ENCODE results near the gene CBX8.

Gene CBX8

DNA sequence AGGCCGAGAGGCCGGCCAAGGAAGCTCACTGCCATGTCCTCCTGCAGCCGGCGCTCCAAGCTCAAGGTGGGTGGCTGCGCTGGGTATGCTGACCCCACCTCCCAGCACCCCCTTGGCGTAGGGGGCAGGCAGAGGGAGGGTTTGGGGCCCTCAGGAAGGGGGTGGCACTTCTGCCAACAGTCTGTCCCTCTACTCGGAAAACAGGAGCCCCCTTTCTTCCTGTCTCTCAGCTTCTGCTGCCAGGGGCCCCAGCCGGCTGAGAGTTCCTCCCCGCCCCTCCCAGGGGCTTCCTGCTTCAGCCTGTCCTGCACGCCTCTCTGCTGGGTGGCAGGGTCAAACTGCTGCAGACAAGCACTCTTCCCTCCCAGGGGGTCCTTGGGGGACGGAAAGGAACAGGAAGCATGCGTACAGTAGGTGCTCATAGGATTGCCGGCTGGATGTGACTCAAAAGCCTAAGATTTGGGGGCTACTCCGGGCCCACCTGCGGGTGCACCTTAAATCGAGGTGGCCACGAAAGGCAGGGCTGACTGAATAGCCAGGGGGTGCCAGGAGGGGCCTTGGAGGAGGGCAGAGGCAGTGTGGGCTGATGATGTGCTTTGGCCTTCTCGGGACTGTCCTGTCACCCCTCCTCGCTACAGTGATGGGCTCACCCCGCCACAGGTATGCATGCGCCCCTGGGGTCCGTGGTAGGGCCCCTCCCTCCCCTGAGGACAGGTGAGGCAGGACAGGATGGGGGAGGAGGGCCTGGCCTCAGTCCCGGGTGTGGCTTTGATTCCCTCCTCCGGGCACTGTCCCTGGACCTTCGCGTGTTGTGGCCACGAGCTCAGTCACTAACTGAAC lies 14.9 kb downstream of the CBX8 start:
- Histone ChIP-seq H3K27me3 (peaks cover 94% of the 10 kb centered on the region), H3K4me3 (ENCODE audit: low read depth in 1 of 2, low read length in 1 of 2) (no peak overlapping the region), H3K36me3 (no peaks in the 10 kb centered on the region), H3K27ac (no peak overlapping the region), H3K4me1 (ENCODE audit: control insufficient read depth in 1 of 2, insufficient read depth in 1 of 2, low read depth in 1 of 2, low read length in 1 of 2) (peaks cover 22 to 26% of the 10 kb centered on the region in 2 experiments), H3K9me3 (no peaks in the 10 kb centered on the region)
- TF ChIP-seq, protein P1, sequence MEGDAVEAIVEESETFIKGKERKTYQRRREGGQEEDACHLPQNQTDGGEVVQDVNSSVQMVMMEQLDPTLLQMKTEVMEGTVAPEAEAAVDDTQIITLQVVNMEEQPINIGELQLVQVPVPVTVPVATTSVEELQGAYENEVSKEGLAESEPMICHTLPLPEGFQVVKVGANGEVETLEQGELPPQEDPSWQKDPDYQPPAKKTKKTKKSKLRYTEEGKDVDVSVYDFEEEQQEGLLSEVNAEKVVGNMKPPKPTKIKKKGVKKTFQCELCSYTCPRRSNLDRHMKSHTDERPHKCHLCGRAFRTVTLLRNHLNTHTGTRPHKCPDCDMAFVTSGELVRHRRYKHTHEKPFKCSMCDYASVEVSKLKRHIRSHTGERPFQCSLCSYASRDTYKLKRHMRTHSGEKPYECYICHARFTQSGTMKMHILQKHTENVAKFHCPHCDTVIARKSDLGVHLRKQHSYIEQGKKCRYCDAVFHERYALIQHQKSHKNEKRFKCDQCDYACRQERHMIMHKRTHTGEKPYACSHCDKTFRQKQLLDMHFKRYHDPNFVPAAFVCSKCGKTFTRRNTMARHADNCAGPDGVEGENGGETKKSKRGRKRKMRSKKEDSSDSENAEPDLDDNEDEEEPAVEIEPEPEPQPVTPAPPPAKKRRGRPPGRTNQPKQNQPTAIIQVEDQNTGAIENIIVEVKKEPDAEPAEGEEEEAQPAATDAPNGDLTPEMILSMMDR (IDR thresholded peaks at IDR 0.05) = no peak

DNA sequence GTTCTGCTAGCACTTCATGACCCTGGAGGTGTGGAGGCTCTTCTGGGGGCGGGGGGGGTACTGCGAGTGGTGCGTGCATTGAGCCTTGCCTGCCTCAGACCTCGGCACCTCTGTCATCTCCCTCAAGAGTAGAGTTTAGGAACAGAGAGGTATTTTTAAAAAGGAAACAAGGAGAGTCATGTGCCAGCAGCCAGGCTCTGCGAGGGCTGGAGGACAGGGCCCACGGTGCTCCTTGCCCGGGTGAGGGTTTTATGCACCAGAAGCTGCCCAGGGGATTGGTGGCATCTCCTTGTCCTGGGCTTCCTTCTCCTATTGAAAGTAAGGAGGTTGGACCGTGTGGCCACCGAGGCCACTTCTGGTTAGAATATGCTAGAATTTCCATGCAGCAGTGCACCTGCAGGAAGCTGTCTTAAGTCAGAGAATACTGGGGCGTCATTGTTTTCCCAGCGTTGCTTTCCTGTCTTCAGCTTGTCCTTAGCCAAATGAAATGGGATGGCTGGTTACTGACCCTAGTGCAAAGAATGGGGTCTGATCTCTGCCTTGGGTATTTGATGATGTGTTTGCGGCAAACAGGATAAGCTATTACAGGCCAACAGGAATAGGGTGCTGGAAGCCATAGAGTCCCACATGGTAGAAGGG lies 15.7 kb downstream of the CBX8 start:
- no peaks in the 10 kb centered on the region for H3K9me3 ChIP-seq
- TF ChIP-seq, protein P1 (IDR thresholded peaks at IDR 0.05) = no peak
- peaks cover 22 to 26% of the 10 kb centered on the region in 2 experiments for H3K4me1 ChIP-seq (ENCODE audit: control insufficient read depth in 1 of 2, insufficient read depth in 1 of 2, low read depth in 1 of 2, low read length in 1 of 2)
- H3K27me3 ChIP-seq = peaks cover 94% of the 10 kb centered on the region
- H3K36me3 ChIP-seq = no peaks in the 10 kb centered on the region
- H3K27ac ChIP-seq = no peak overlapping the region
- H3K4me3 ChIP-seq (ENCODE audit: low read depth in 1 of 2, low read length in 1 of 2) = no peak overlapping the region

DNA sequence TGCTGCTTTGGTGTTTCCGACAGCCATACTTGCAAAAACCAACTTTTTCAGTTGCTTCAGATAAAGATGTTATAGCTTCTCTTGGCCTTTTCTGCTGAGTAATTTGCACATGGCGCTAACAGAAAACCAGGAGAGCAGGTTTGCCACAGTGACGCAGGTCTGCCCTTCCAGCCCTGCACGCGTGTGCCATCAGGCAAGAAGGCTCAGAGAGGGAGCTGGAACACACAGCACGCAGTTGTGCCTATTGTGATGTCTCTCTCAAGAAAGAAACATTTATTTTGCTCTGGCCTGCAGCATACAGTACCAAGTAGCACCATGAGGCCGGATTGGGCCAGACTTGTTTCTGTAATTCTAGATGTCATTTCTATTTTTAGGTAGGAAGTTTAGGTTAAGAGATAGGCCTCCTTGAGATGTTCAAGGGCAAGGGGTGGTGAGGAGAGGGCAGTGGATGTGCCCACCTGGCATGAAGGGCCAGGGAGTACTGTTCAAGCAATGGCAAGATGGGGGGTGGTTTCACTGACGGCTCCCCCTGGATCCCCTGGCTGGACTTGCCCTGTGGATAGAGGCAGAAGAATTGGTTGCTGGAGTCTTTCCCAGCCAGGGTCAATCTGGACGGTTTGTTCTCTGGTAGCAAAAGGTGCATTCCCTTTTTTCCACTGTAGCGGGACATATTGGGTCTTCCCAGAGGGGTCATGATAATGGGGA lies 17.1 kb downstream of the CBX8 start:
- TF ChIP-seq, protein P1 (IDR thresholded peaks at IDR 0.05) = no peak
- Histone ChIP-seq H3K4me3 (ENCODE audit: low read depth in 1 of 2, low read length in 1 of 2) (no peak overlapping the region), H3K36me3 (no peaks in the 10 kb centered on the region), H3K27me3 (peaks cover 94% of the 10 kb centered on the region), H3K27ac (no peak overlapping the region), H3K9me3 (no peaks in the 10 kb centered on the region), H3K4me1 (ENCODE audit: control insufficient read depth in 1 of 2, insufficient read depth in 1 of 2, low read depth in 1 of 2, low read length in 1 of 2) (peaks cover 22 to 26% of the 10 kb centered on the region in 2 experiments)

DNA sequence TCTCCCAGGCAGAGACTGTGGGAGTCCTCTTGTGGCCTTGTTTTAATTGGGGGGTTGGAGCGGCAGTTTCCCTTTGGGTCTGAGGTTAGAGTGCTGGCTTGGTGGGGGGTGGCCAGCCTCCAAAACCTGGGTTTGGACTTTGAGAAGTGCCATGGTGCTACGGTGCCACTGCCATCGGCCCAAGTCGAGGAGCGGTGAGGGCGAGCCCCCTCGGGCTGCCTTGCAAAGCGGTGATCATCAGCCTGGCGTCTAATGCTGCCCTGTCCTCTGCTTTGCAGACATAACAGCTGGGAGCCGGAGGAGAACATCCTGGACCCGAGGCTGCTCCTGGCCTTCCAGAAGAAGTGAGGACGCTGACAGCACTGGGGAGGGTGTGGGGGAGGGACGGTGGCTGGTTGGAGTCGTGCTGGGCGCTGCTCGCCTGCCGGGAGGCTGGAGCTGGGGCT lies 17.8 kb downstream of the CBX8 start:
- Histone ChIP-seq H3K9me3 (no peaks in the 10 kb centered on the region), H3K36me3 (no peaks in the 10 kb centered on the region), H3K4me3 (ENCODE audit: low read depth in 1 of 2, low read length in 1 of 2) (peak overlapping the region in 1 of 2 experiments; percentile 66), H3K27me3 (peaks cover 96% of the 10 kb centered on the region), H3K4me1 (ENCODE audit: control insufficient read depth in 1 of 2, insufficient read depth in 1 of 2, low read depth in 1 of 2, low read length in 1 of 2) (peaks cover 22 to 26% of the 10 kb centered on the region in 2 experiments), H3K27ac (no peak overlapping the region)
- TF ChIP-seq, protein P1 (IDR thresholded peaks at IDR 0.05) = no peak

DNA sequence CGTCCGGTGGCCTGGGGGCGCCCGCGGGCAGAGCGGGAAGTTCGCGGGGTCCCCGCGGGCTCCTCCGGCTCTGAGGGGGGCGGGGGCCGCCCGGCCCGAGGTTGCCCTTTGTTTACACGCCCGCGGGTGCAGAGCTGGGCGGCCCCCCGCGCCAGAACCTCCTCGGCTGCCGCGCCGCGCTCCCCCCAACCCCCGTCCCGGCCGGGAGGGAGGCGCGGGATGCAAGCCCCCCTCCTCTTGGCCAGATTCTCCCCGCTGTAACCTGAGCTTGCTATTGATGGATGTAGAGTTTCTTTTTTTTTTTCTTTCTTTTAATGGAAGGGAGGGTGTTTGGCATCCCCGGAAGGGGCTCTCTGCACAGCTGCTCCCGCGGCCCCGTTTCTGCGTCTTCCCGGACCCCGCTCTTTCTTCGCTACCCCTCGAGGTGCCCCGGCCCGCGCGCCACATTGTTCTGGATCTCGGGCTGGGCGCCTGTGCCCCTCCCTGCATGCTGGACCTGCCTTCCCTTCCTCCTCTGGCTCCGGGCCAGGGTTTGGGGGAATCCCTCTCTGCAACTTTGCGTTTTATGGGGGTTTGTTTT lies 18.3 kb downstream of the CBX8 start:
- TF ChIP-seq, protein P1 (IDR thresholded peaks at IDR 0.05) = no peak
- Histone ChIP-seq H3K4me3 (ENCODE audit: low read depth in 1 of 2, low read length in 1 of 2) (peak overlapping the region; percentile 51 to 66), H3K4me1 (ENCODE audit: control insufficient read depth in 1 of 2, insufficient read depth in 1 of 2, low read depth in 1 of 2, low read length in 1 of 2) (peaks cover 22 to 26% of the 10 kb centered on the region in 2 experiments), H3K36me3 (no peaks in the 10 kb centered on the region), H3K27me3 (peaks cover 98% of the 10 kb centered on the region), H3K27ac (no peak overlapping the region), H3K9me3 (no peaks in the 10 kb centered on the region)

Measured in neutrophil (primary cell).